Esophagus (tissue), 2 donors: ENCODE data around the gene SORCS2. TPM values are rescaled to one million over a fixed set of nuclear protein-coding genes. Genes with fewer than 3 reads are reported as not detected.
A peak's percentile ranks its signal among the peaks of the same experiment; 100 is the strongest.

ENCODE experiments used
- H3K27ac ChIP-seq, 2 donors: one replicate each; pipeline ENCODE4 v1.5.1; 2013; ENCODE audit warnings: low read depth in 2 of 2, mild to moderate bottlenecking in 2 of 2, inconsistent platforms in 1 of 2, low read length in 1 of 2, moderate library complexity in 1 of 2
- H3K27me3 ChIP-seq, 2 donors: one replicate each; pipeline ENCODE4 v1.6.1; 2013; ENCODE audit warnings: low read length in 2 of 2, control low read depth in 1 of 2, mild to moderate bottlenecking in 1 of 2; ENCODE audit not compliant: insufficient read depth in 2 of 2, control insufficient read depth in 1 of 2
- H3K36me3 ChIP-seq, 2 donors: one replicate each; pipeline ENCODE4 v1.6.1; 2013; ENCODE audit warnings: low read length in 1 of 2; ENCODE audit not compliant: control insufficient read depth in 2 of 2, insufficient read depth in 2 of 2
- H3K4me1 ChIP-seq, 2 donors: one replicate each; pipeline ENCODE4 v1.6.1; 2013; ENCODE audit warnings: low read length in 1 of 2; ENCODE audit not compliant: control insufficient read depth in 2 of 2, insufficient read depth in 2 of 2
- H3K4me3 ChIP-seq, 2 donors: one replicate each; pipeline ENCODE4 v1.5.1; 2013; ENCODE audit warnings: low read length in 2 of 2, mild to moderate bottlenecking in 2 of 2, low read depth in 1 of 2, moderate library complexity in 1 of 2
- H3K9me3 ChIP-seq, 2 donors: one replicate each; pipeline ENCODE4 v1.6.1; 2013; ENCODE audit warnings: mild to moderate bottlenecking in 2 of 2, low read depth in 1 of 2, low read length in 1 of 2, moderate library complexity in 1 of 2; ENCODE audit not compliant: control insufficient read depth in 2 of 2, insufficient read depth in 1 of 2
- WGBS, 2 donors: extraction: QIAGEN DNeasy Blood & Tissue Kit; methylation state at CpG; one replicate each; pipeline ENCODE4 v1.1.7; 2013; 5-methylcytosine and 5-hydroxymethylcytosine counted together
- polyA plus RNA-seq, 2 donors: library from polyadenylated mRNA; stranded (reverse); fragments of 200-250 nt; gene quantifications; one replicate each; pipeline ENCODE4 v1.2.3, GENCODE V29; 2013
- donor health status: healthy with polysubstance abuse.
- donor health status: Bipolar disorder and iron deficiency.

SORCS2 gene
- polyA plus RNA-seq, 2 donors = 1.1 to 1.2 TPM

GRCh38 chr4:7204656-7205387, 12.5 kb downstream of the SORCS2 start:
- Histone ChIP-seq H3K4me1 (peaks cover 6 to 10% of the 10 kb centered on the region in 2 donors), H3K9me3 (no peaks in the 10 kb centered on the region), H3K4me3 (no peak overlapping the region), H3K27ac (no peak overlapping the region), H3K36me3 (no peaks in the 10 kb centered on the region), H3K27me3 (no peaks in the 10 kb centered on the region)
- 86 to 92% methylated on average over 14 of the region's 14 CpGs for WGBS, 2 donors

- peak overlapping the region; percentile 53 to 65 for H3K27ac ChIP-seq
- WGBS, 2 donors = 28 to 29% methylated on average over 9 of the region's 9 CpGs
- no peaks in the 10 kb centered on the region for H3K27me3 ChIP-seq
- no peaks in the 10 kb centered on the region for H3K9me3 ChIP-seq
- peaks cover 6 to 10% of the 10 kb centered on the region in 2 donors for H3K4me1 ChIP-seq
- no peak overlapping the region for H3K4me3 ChIP-seq
- H3K36me3 ChIP-seq = no peaks in the 10 kb centered on the region
Measured at GRCh38 chr4:7206385-7206784, 14.0 kb downstream of the SORCS2 start.

- no peaks in the 10 kb centered on the region for H3K27me3 ChIP-seq
- H3K27ac ChIP-seq = peak overlapping the region; percentile 53 to 65
- no peak overlapping the region for H3K4me3 ChIP-seq
- H3K4me1 ChIP-seq = peaks cover 6 to 8% of the 10 kb centered on the region in 2 donors
- no peaks in the 10 kb centered on the region for H3K36me3 ChIP-seq
- H3K9me3 ChIP-seq = no peaks in the 10 kb centered on the region
- WGBS, 2 donors = 19 to 31% methylated on average over 21 of the region's 21 CpGs
Measured at GRCh38 chr4:7206911-7207567, 14.7 kb downstream of the SORCS2 start.

- 61 to 64% methylated on average over 11 of the region's 11 CpGs for WGBS, 2 donors
- H3K36me3 ChIP-seq = no peaks in the 10 kb centered on the region
- peaks cover 6 to 11% of the 10 kb centered on the region in 2 donors for H3K4me1 ChIP-seq
- H3K27ac ChIP-seq = peak overlapping the region in 1 of 2 donors; percentile 40
- no peaks in the 10 kb centered on the region for H3K9me3 ChIP-seq
- no peak overlapping the region for H3K4me3 ChIP-seq
- H3K27me3 ChIP-seq = no peaks in the 10 kb centered on the region
Measured at GRCh38 chr4:7207628-7208231, 15.4 kb downstream of the SORCS2 start.

- 80 to 90% methylated on average over 21 of the region's 21 CpGs for WGBS, 2 donors
Measured at GRCh38 chr4:7208509-7209451, 16.4 kb downstream of the SORCS2 start.

GRCh38 chr4:7209699-7210098, 17.4 kb downstream of the SORCS2 start:
- Histone ChIP-seq H3K4me3 (no peak overlapping the region), H3K27ac (no peak overlapping the region), H3K36me3 (no peaks in the 10 kb centered on the region), H3K4me1 (peaks cover 14 to 21% of the 10 kb centered on the region in 2 donors), H3K27me3 (no peaks in the 10 kb centered on the region), H3K9me3 (peaks cover 0 to 4% of the 10 kb centered on the region in 2 donors)
- 64 to 67% methylated on average over 9 of the region's 9 CpGs for WGBS, 2 donors

More at GRCh38 chr4:7208509-7209451, 16.4 kb downstream of the SORCS2 start:
- H3K27me3 ChIP-seq = no peaks in the 10 kb centered on the region
- H3K36me3 ChIP-seq = no peaks in the 10 kb centered on the region
- peaks cover 14 to 19% of the 10 kb centered on the region in 2 donors for H3K4me1 ChIP-seq
- H3K9me3 ChIP-seq = no peaks in the 10 kb centered on the region
- H3K4me3 ChIP-seq = no peak overlapping the region
- peak overlapping the region in 1 of 2 donors; percentile 1 for H3K27ac ChIP-seq

GRCh38 chr4:7210824-7211223, 18.5 kb downstream of the SORCS2 start:
- 73 to 81% methylated on average over 4 of the region's 4 CpGs for WGBS, 2 donors
- Histone ChIP-seq H3K4me1 (peaks cover 14 to 21% of the 10 kb centered on the region in 2 donors), H3K27ac (no peak overlapping the region), H3K36me3 (no peaks in the 10 kb centered on the region), H3K9me3 (peaks cover 0 to 4% of the 10 kb centered on the region in 2 donors), H3K4me3 (no peak overlapping the region), H3K27me3 (no peaks in the 10 kb centered on the region)

- Histone ChIP-seq H3K36me3 (no peaks in the 10 kb centered on the region), H3K4me1 (peaks cover 13 to 20% of the 10 kb centered on the region in 2 donors), H3K4me3 (no peak overlapping the region), H3K27ac (peak overlapping the region in 1 of 2 donors; percentile 76), H3K9me3 (peaks cover 0 to 4% of the 10 kb centered on the region in 2 donors), H3K27me3 (no peaks in the 10 kb centered on the region)
- WGBS, 2 donors = 62% methylated on average over 6 of the region's 6 CpGs
Measured at GRCh38 chr4:7212101-7212674, 19.9 kb downstream of the SORCS2 start.
